Fibroblast of lung (primary cell): Measurements from ENCODE around the gene IHH. TPM values are rescaled to one million over a fixed set of nuclear protein-coding genes. Genes with fewer than 3 reads are reported as not detected.

Source experiments
- DNase-seq, 2 donors: peaks; one replicate each; pipeline versions ENCODE4 v3.0.0 to v3.0.0-alpha.2; 2010; ENCODE audit warnings: low read depth in 2 of 2
- H2AFZ ChIP-seq: 2 replicates; pipeline ENCODE4 v1.5.1; 2012; ENCODE audit warnings: low read length, control low read depth, inconsistent platforms
- H3K27ac ChIP-seq: 2 replicates; pipeline ENCODE4 v1.5.1; 2011; ENCODE audit warnings: low read length, control low read depth; ENCODE audit not compliant: insufficient read depth
- H3K27me3 ChIP-seq: 2 replicates; pipeline ENCODE4 v1.5.1; 2011; ENCODE audit warnings: mild to moderate bottlenecking, low read length; ENCODE audit not compliant: control insufficient read depth, insufficient read depth
- H3K36me3 ChIP-seq: 2 replicates; pipeline ENCODE4 v1.5.1; 2011; ENCODE audit warnings: low read length; ENCODE audit not compliant: control insufficient read depth, insufficient read depth
- H3K4me1 ChIP-seq: 2 replicates; pipeline ENCODE4 v1.5.1; 2011; ENCODE audit warnings: low read length; ENCODE audit not compliant: control insufficient read depth, insufficient read depth; ENCODE audit errors: extremely low read depth
- H3K4me2 ChIP-seq: 2 replicates; pipeline ENCODE4 v1.5.1; 2011; ENCODE audit warnings: low read length, control low read depth; ENCODE audit not compliant: insufficient read depth; ENCODE audit errors: extremely low read depth
- H3K4me3 ChIP-seq, 4 experiments: fragments of 200-600 bp in 1 of 4; sonication (generic) in 1 of 4; replicated peaks in 1 of 4; 2 replicates each; pipeline ENCODE4 v1.5.1; 2011 to 2016; ENCODE audit warnings: low read length in 4 of 4, low read depth in 3 of 4, mild to moderate bottlenecking in 3 of 4, control low read depth in 2 of 4, inconsistent platforms in 1 of 4, mixed read lengths in 1 of 4; ENCODE audit not compliant: insufficient read depth in 1 of 4; ENCODE audit errors: control extremely low read depth in 1 of 4
- H3K79me2 ChIP-seq: 2 replicates; pipeline ENCODE4 v1.5.1; 2012; ENCODE audit warnings: mild to moderate bottlenecking, low read length, inconsistent platforms; ENCODE audit not compliant: control insufficient read depth, insufficient read depth
- H3K9ac ChIP-seq: 2 replicates; pipeline ENCODE4 v1.5.1; 2011; ENCODE audit warnings: mild to moderate bottlenecking, low read length, control low read depth; ENCODE audit not compliant: insufficient read depth
- H3K9me3 ChIP-seq: 2 replicates; pipeline ENCODE4 v1.5.1; 2012; ENCODE audit warnings: low read depth, low read length; ENCODE audit not compliant: control insufficient read depth, insufficient read depth
- H4K20me1 ChIP-seq: 2 replicates; pipeline ENCODE4 v1.5.1; 2011; ENCODE audit warnings: low read length; ENCODE audit not compliant: control insufficient read depth, insufficient read depth; ENCODE audit errors: extremely low read depth
- CTCF ChIP-seq, 2 donors: IDR thresholded peaks in 1 of 2; conservative IDR thresholded peaks in 1 of 2; 1 replicate in 1 of 2; 2 replicates in 1 of 2; pipeline ENCODE4 v1.5.1; 2011 to 2012; ENCODE audit warnings: low read length in 2 of 2, control low read depth in 1 of 2, inconsistent platforms in 1 of 2, low read depth in 1 of 2, mild to moderate bottlenecking in 1 of 2
- EZH2 ChIP-seq: IDR thresholded peaks from 2 replicates; pipeline ENCODE4 v1.5.1; 2012; ENCODE audit warnings: low read length, control low read depth, mild to moderate bottlenecking; ENCODE audit errors: missing control alignments
- polyA plus RNA-seq, 2 donors: library from polyadenylated mRNA; depleted of rRNA in 1 of 2; stranded (reverse) in 1 of 2; unstranded in 1 of 2; fragments of >200 nt; gene quantifications; 2 replicates each; pipeline ENCODE4 v1.2.1, GENCODE V29; 2011 to 2012; ENCODE audit warnings: missing spikeins in 1 of 2
- total RNA-seq: library from RNA; depleted of rRNA; stranded (reverse); fragments of >200 nt; gene quantifications from 2 replicates; pipeline ENCODE4 v1.2.1, GENCODE V29; 2014

Gene IHH
- total and polyA plus RNA-seq, 2 donors (not counting 1 experiment from before 2014, with no cell fraction given) = not detected

GRCh38 chr2:219018726-219019125, 42.0 kb downstream of the IHH start:
- DNase-seq = no peak
- Histone ChIP-seq H3K27me3 (peaks cover 10% of the 10 kb centered on the region), H3K4me2 (no peak overlapping the region), H3K4me1 (no peaks in the 10 kb centered on the region), H3K27ac (no peak overlapping the region), H3K79me2 (no peaks in the 10 kb centered on the region), H3K4me3 (no peak overlapping the region), H3K9me3 (no peaks in the 10 kb centered on the region), H3K9ac (no peak overlapping the region), H4K20me1 (no peaks in the 10 kb centered on the region), H2AFZ (no peak overlapping the region), H3K36me3 (no peaks in the 10 kb centered on the region)
- TF ChIP-seq CTCF (conservative IDR thresholded peaks at IDR 0.05 in 1 of 2, IDR thresholded peaks at IDR 0.05 in 1 of 2; ENCODE audit: low read depth in 1 of 2, low read length in 2 of 2) = no peak
- no peak for TF ChIP-seq EZH2

GRCh38 chr2:219018286-219018685, 42.4 kb downstream of the IHH start:
- Histone ChIP-seq H3K9ac (no peak overlapping the region), H3K9me3 (no peaks in the 10 kb centered on the region), H3K27me3 (peaks cover 7% of the 10 kb centered on the region), H3K4me2 (no peak overlapping the region), H3K4me3 (no peak overlapping the region), H3K36me3 (no peaks in the 10 kb centered on the region), H3K4me1 (no peaks in the 10 kb centered on the region), H3K27ac (no peak overlapping the region), H3K79me2 (no peaks in the 10 kb centered on the region), H4K20me1 (no peaks in the 10 kb centered on the region), H2AFZ (no peak overlapping the region)
- DNase-seq = no peak
- TF ChIP-seq EZH2 = no peak

- DNase-seq = no peak
- Histone ChIP-seq H3K27me3 (peaks cover 7% of the 10 kb centered on the region), H3K9ac (no peak overlapping the region), H4K20me1 (no peaks in the 10 kb centered on the region), H3K27ac (no peak overlapping the region), H3K4me3 (no peak overlapping the region), H3K36me3 (no peaks in the 10 kb centered on the region), H3K4me2 (no peak overlapping the region), H3K4me1 (no peaks in the 10 kb centered on the region), H2AFZ (no peak overlapping the region), H3K79me2 (no peaks in the 10 kb centered on the region), H3K9me3 (no peaks in the 10 kb centered on the region)
- TF ChIP-seq CTCF (conservative IDR thresholded peaks at IDR 0.05 in 1 of 2, IDR thresholded peaks at IDR 0.05 in 1 of 2; ENCODE audit: low read depth in 1 of 2, low read length in 2 of 2) (no peak), EZH2 (no peak)
Observed at GRCh38 chr2:219017201-219017931, 43.4 kb downstream of the IHH start.
